Panc1 (cell line): ENCODE data around the gene KRT2. TPM values are rescaled to one million over a fixed set of nuclear protein-coding genes. Genes with fewer than 3 reads are reported as not detected.

ENCODE experiments used
- ATAC-seq: fragments of 200-7000 bp; cut with Tn5 transposase; 2 replicates; pipeline ENCODE4 v1.9.1; 2020; ENCODE audit warnings: mild to moderate bottlenecking, moderate library complexity
- BruUV-seq: library from RNA; stranded (reverse); fragments of 400-500 nt; replicated peaks from 2 replicates; lab custom pipeline; 2021; lab: Mats Ljungman, UMichigan
- CTCF ChIA-PET: fragments of 300-600 bp; sonication (Branson Sonifier 250); formaldehyde crosslinking; loops from one replicate; lab custom pipeline; 2022; ENCODE audit warnings: antibody characterized with exemption; lab: Charles Lee
- POLR2A ChIA-PET: fragments of 300-600 bp; sonication (Branson Sonifier 250); formaldehyde crosslinking; loops from one replicate; lab custom pipeline; 2022; ENCODE audit warnings: antibody characterized with exemption; lab: Charles Lee
- DNase-seq: peaks from one replicate; pipeline ENCODE4 v3.0.0-alpha.2; 2010; ENCODE audit warnings: low read depth, low spot score
- H3K27ac ChIP-seq: 2 replicates; pipeline ENCODE4 v1.5.1; 2011; ENCODE audit warnings: mild to moderate bottlenecking, low read length, inconsistent platforms
- H3K27me3 ChIP-seq: fragments of 200-500 bp; sonication (Bioruptor generic); 2 replicates; pipeline ENCODE4 v1.6.0; 2014; ENCODE audit warnings: low read length, inconsistent platforms; ENCODE audit not compliant: control insufficient read depth, insufficient read depth
- H3K36me3 ChIP-seq: fragments of 200-500 bp; sonication (Bioruptor generic); 2 replicates; pipeline ENCODE4 v1.5.1; 2014; ENCODE audit warnings: inconsistent platforms, mild to moderate bottlenecking, low read length, moderate library complexity; ENCODE audit not compliant: control insufficient read depth, insufficient read depth
- H3K4me1 ChIP-seq: 2 replicates; pipeline ENCODE4 v1.5.1; 2011; ENCODE audit warnings: inconsistent platforms, mild to moderate bottlenecking, low read length, moderate library complexity; ENCODE audit not compliant: control insufficient read depth, insufficient read depth
- H3K4me3 ChIP-seq, 2 experiments: 2 replicates each; pipeline ENCODE4 v1.5.1; 2011 to 2012; ENCODE audit warnings: low read depth in 2 of 2, low read length in 2 of 2, mild to moderate bottlenecking in 2 of 2, inconsistent platforms in 1 of 2, moderate library complexity in 1 of 2
- H3K9me3 ChIP-seq: fragments of 200-500 bp; sonication (Bioruptor generic); 2 replicates; pipeline ENCODE4 v1.5.1; 2014; ENCODE audit warnings: low read depth, mild to moderate bottlenecking, inconsistent platforms, low read length, moderate library complexity; ENCODE audit not compliant: control insufficient read depth, insufficient read depth
- POLR2AphosphoS5 ChIP-seq: IDR thresholded peaks from 2 replicates; pipeline ENCODE4 v1.6.1; 2012; ENCODE audit warnings: mild to moderate bottlenecking, low read depth, low read length, moderate library complexity
- SIN3A ChIP-seq: IDR thresholded peaks from 2 replicates; pipeline ENCODE4 v1.6.1; 2012; ENCODE audit warnings: low read depth, mild to moderate bottlenecking, low read length, moderate library complexity, borderline replicate concordance; ENCODE audit not compliant: insufficient read depth
- TCF7L2 ChIP-seq: IDR thresholded peaks from 2 replicates; pipeline ENCODE4 v1.6.1; 2011; ENCODE audit warnings: mild to moderate bottlenecking, low read depth, low read length, inconsistent platforms
- in situ Hi-C: cut with HindIII; loops from 2 replicates; pipeline ENCODE4 v1.10.0; 2016; ENCODE audit warnings: low sequenced_read_pairs, low pct_unique_long_range_greater_than_20kb
- intact Hi-C: fragments of 100-400 bp; cut with micrococcal nuclease; formaldehyde crosslinking; loops from one replicate; pipeline ENCODE4 v1.10.0; 2022; ENCODE audit not compliant: unreplicated experiment
- total RNA-seq: library from RNA; stranded (reverse); gene quantifications from one replicate; pipeline ENCODE4 v1.2.1, GENCODE V29; 2021; ENCODE audit not compliant: unreplicated experiment
- TF ChIP-seq, protein P1 (sequence below), 2 experiments: IDR thresholded peaks; 2 replicates each; pipeline ENCODE4 v1.6.1; 2011 to 2012; ENCODE audit warnings: low read depth in 2 of 2, control low read depth in 1 of 2, low read length in 1 of 2, mild to moderate bottlenecking in 1 of 2, moderate library complexity in 1 of 2; ENCODE audit not compliant: insufficient read depth in 1 of 2
- TF ChIP-seq, protein P2 (sequence below): fragments of 450-650 bp; IDR thresholded peaks from 2 replicates; pipeline ENCODE4 v1.5.1; 2017; ENCODE audit warnings: mild to moderate bottlenecking

KRT2 gene
- total RNA-seq, 1 experiment from 2014 or later: 0.33 TPM

DNA sequence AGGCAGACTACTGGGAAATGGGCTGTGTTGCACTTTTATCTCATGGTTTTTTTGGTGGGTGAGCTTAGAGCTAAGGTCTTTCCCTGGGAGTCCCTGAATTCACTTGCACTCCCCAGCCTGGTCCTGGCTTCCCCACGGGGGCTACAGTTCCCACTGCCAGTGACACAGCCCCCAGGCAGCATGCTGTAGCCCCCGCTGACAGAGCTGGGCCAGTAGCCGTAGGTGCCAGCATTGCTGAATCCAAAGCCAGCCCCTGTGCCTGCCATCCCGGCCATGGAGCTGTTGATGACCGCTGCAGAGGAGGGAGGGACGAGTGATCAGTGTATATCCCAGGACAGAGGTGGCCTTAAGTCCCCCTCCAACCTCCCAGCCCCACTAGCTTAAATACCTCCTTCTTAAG lies 43.9 kb downstream of the KRT2 start:
- DNase-seq: no peak
- no peaks in the 10 kb centered on the region for H3K9me3 ChIP-seq
- no TSS peak for BruUV-seq
- POLR2A ChIA-PET: no interaction called here
- CTCF ChIA-PET: interaction anchor here (0.6 to 1.1 kb wide), 2 partner anchors 28 to 262 kb away, joined by 3 to 11 read pairs; no protein-coding TSS in a partner anchor
- ATAC-seq: no peak
- in situ Hi-C loops: no loop called here
- H3K36me3 ChIP-seq: no peaks in the 10 kb centered on the region
- H3K4me3 ChIP-seq: no peak overlapping the region
- intact Hi-C loops: no loop called here
- no peak overlapping the region for H3K27ac ChIP-seq
- H3K4me1 ChIP-seq: no peaks in the 10 kb centered on the region
- peaks cover 8% of the 10 kb centered on the region for H3K27me3 ChIP-seq
- TF ChIP-seq SIN3A (no peak), TCF7L2 (no peak), POLR2AphosphoS5 (no peak)
- TF ChIP-seq, protein P1, sequence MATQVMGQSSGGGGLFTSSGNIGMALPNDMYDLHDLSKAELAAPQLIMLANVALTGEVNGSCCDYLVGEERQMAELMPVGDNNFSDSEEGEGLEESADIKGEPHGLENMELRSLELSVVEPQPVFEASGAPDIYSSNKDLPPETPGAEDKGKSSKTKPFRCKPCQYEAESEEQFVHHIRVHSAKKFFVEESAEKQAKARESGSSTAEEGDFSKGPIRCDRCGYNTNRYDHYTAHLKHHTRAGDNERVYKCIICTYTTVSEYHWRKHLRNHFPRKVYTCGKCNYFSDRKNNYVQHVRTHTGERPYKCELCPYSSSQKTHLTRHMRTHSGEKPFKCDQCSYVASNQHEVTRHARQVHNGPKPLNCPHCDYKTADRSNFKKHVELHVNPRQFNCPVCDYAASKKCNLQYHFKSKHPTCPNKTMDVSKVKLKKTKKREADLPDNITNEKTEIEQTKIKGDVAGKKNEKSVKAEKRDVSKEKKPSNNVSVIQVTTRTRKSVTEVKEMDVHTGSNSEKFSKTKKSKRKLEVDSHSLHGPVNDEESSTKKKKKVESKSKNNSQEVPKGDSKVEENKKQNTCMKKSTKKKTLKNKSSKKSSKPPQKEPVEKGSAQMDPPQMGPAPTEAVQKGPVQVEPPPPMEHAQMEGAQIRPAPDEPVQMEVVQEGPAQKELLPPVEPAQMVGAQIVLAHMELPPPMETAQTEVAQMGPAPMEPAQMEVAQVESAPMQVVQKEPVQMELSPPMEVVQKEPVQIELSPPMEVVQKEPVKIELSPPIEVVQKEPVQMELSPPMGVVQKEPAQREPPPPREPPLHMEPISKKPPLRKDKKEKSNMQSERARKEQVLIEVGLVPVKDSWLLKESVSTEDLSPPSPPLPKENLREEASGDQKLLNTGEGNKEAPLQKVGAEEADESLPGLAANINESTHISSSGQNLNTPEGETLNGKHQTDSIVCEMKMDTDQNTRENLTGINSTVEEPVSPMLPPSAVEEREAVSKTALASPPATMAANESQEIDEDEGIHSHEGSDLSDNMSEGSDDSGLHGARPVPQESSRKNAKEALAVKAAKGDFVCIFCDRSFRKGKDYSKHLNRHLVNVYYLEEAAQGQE (IDR thresholded peaks at IDR 0.05; ENCODE audit: insufficient read depth in 1 of 2, low read depth in 2 of 2, low read length in 1 of 2): no peak
- TF ChIP-seq, protein P2, sequence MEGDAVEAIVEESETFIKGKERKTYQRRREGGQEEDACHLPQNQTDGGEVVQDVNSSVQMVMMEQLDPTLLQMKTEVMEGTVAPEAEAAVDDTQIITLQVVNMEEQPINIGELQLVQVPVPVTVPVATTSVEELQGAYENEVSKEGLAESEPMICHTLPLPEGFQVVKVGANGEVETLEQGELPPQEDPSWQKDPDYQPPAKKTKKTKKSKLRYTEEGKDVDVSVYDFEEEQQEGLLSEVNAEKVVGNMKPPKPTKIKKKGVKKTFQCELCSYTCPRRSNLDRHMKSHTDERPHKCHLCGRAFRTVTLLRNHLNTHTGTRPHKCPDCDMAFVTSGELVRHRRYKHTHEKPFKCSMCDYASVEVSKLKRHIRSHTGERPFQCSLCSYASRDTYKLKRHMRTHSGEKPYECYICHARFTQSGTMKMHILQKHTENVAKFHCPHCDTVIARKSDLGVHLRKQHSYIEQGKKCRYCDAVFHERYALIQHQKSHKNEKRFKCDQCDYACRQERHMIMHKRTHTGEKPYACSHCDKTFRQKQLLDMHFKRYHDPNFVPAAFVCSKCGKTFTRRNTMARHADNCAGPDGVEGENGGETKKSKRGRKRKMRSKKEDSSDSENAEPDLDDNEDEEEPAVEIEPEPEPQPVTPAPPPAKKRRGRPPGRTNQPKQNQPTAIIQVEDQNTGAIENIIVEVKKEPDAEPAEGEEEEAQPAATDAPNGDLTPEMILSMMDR: no peak

DNA sequence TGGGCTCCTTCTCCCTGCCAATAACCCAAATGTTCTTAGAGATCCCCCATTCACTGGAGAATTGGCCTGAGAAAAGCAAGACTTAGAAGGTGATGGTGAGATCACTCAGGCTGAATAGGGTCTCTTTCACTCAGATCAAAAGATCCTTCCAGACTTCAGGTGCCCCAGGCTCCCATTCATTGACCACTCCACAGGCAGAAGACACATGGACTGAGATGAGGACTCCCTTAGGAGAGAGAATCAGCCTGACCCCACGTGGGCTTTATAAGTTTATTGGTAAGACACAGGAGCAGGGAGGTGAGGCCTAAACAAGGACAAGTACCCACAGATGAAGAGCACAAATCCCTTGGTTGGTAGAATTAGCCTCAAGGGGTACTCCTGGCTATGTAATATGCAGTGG lies 44.7 kb downstream of the KRT2 start:
- H3K27me3 ChIP-seq: peaks cover 8% of the 10 kb centered on the region
- H3K36me3 ChIP-seq: no peaks in the 10 kb centered on the region
- intact Hi-C loops: no loop called here
- no peak overlapping the region for H3K27ac ChIP-seq
- no peaks in the 10 kb centered on the region for H3K9me3 ChIP-seq
- no peak overlapping the region for H3K4me3 ChIP-seq
- in situ Hi-C loops: no loop called here
- no TSS peak for BruUV-seq
- no peak for ATAC-seq
- no peaks in the 10 kb centered on the region for H3K4me1 ChIP-seq
- ChIA-PET CTCF (no interaction called here), POLR2A (no interaction called here)
- no peak for DNase-seq
- TF ChIP-seq SIN3A: no peak
- TF ChIP-seq, protein P1 (IDR thresholded peaks at IDR 0.05; ENCODE audit: insufficient read depth in 1 of 2, low read depth in 2 of 2, low read length in 1 of 2): no peak
